HG03280 (cell line): ENCODE results near the gene REPS1.

Source experiments
- ATAC-seq: cut with Tn5 transposase; IDR thresholded peaks from one replicate; pipeline ENCODE4 v1.9.1; 2021; ENCODE audit warnings: mild to moderate bottlenecking, moderate library complexity; ENCODE audit not compliant: unreplicated experiment

Gene REPS1

DNA sequence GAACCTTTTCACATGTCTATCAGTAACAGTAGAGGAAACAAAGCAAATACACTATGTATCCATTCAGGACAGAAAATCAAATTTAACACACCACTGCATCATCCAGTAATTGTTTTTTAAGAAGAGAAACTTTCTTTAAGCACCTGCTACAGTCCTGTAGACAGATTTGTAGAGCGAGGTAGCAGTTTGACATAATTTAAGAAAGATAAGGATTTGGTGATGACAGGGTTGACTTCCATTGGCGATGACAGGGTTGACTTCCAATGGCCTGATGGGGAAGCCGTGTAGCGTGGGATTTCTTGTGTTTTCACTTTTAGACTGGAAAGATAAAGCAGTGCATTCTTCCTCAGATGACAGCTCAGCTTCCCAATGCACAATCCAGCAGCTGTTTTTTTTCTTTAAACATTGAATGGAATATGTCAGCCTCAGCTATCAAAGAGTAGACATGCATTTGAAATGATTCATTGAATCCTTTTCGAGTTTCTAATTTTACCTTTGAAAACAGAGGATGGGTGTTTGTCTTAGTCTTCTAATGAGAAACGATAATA lies 123.6 kb downstream of the REPS1 start:
- ATAC-seq, result no peak

DNA sequence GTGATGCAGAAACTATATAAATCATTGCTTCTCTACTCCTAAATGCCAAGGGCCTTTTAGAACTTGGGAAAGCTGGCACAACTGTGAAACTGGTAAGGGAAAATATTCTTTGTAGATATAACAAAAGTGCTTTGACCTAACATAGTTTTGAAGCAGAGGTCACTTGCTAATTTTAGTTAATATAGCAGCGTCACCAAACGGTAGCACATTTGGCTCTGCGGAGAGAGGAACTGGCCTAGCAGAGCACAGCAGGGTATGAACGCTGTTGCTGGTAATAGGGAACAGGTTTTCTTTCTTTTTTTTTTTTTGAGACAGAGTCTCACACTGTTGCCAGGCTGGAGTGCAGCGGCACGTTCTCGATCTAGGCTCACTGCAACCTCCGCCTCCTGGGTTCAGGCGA lies 124.7 kb downstream of the REPS1 start:
- no peak for ATAC-seq

DNA sequence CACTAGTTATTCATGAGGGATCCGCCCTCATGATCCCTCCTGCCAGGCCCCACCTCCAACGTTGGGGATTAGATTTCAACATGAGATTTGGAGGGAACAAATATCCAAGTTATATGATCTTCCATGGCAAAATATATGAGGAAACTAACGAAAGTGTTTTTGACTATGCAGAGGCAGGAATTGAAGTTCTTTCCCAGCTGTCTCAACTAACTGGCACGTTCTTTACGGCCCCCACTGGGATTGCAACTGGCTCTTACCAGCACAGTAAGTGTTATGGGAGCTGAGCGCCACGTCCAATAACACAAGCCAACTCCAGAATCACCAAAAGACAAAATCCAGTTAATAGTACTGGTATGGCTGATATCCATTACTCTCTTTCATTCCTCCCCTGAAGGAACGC lies 125.6 kb downstream of the REPS1 start:
- ATAC-seq, result no peak

DNA sequence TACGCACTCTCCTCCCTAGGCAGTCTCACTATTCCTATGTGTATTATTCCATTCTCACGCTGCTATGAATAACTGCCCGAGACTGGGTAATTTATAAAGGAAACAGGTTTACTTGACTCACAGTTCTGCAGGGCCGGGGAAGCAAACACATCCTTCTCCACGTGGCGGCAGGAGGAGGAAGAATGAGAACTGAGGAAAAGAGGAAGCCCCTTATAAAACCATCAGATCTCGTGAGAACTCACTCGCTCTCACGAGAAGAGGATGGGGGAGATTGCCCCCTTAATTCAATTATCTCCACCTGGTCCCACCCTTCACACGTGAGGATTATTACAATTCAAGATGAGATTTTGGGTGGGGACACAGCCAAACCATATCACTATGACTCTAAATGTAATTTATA lies 130.3 kb downstream of the REPS1 start:
- no peak for ATAC-seq

DNA sequence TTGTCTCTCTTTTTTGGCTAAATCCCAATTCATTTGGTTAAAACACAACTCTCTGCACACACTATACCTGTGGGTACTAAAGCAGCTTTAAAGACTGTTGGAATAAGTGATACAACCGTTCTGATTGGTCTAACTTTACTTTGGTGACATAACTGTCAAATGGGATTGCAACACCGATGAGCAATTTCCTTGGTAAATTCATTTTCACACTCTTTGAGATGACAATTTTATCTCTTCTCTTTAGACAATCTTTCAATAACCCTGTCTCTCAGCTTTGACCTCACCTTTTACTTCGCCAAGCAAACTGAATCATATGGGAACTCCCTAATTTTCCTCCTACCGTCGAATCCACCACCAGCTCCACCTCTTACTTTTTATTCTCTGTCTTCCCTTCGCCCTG lies 131.4 kb downstream of the REPS1 start:
- no peak for ATAC-seq
